ENCODE results near the gene NELFCD.
A peak's percentile ranks its signal among the peaks of the same experiment; 100 is the strongest.

Gene NELFCD

DNA sequence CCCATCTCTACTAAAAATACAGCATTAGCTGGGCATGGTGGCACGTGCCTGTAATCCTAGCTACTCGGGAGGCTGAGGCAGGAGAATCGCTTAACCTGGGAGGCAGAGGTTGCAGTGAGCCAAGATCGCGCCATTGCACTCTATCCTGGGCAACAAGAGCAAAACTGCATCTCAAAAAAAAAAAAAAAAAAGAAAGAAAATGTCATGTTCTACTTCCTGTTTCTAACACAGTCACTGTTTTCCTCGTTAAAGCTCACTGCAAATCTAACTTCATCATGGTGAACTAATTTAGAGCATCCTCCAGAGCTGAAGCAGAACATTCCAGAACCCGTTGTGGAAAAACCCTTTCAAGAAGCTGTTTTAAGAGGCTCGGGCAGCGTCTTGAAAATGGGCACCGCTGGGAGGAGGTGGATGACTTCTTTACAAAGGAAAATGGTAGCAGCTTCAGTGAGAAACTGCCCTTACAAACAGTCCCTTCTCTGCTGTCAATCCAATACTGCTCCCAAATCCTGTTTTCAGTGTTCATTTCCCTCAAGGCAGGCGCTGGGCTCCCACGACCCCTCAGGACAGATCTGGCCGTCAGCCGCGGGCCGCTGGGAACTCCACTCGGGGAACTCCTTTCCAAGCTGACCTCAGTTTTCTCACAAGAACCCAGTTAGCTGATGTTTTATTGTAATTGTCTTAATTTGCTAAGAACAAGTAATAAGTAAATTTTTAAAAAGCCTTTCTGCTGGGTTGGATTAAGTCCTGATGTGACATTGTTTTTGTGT is 13.5 kb downstream of the NELFCD start:
- peak; percentile 9 for DNase-seq (ENCODE audit: low read depth, low spot score)

- no peak for DNase-seq (ENCODE audit: low read depth, low spot score)
Measured at GRCh38 chr20:58995461-58996225, 14.6 kb downstream of the NELFCD start.

- DNase-seq (ENCODE audit: low read depth, low spot score), result no peak
Measured at GRCh38 chr20:58996226-58996611, 15.2 kb downstream of the NELFCD start.

GRCh38 chr20:58997141-58997770 is 16.2 kb downstream of the NELFCD start:
- no peak for DNase-seq (ENCODE audit: low read depth, low spot score)

GRCh38 chr20:58998656-58999055 is 17.6 kb downstream of the NELFCD start:
- DNase-seq (ENCODE audit: low read depth, low spot score), result no peak

- DNase-seq (ENCODE audit: low read depth, low spot score), result no peak
Measured at GRCh38 chr20:59000326-59000725, 19.3 kb downstream of the NELFCD start.

DNA sequence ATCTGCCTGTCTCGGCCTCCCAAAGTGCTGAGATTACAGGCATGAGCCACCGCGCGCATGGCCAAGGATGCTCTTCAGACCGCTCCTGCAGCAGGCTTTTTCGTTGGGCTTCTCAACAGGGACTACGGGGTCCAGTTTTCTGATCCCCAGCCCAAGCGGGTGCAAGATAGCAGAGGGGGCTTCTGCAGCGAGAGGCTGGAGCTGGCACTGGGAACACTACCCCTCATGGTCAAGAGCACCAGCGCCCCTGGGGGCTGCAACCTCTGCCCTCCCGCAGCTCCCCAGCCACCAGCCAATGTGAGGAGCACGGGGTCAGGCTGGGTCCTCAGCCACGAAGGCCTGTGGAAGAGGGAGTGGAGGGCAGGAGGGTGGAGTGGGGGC is 20.0 kb downstream of the NELFCD start:
- no peak for DNase-seq (ENCODE audit: low read depth, low spot score)

GRCh38 chr20:59001449-59002171 is 20.6 kb downstream of the NELFCD start:
- DNase-seq (ENCODE audit: low read depth, low spot score), result no peak

DNA sequence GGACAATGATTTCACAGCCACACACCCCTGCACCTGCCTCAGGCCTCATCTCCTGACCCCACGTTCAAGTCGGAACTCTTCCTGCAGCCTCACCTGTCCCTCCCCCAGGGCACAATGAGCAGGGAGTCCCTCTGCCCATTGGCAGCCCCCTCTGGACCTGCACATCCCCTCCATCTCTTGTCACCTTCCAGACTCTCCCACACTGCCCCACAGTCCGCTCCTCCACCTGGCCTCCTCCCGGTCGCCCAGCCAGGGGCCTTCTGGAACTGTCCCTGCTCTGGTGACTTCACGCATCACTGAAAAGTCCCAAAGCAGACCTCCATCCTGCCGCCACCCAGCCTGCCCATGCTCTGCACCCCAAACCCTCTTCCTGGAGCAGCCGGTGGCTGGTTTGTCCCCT is 21.3 kb downstream of the NELFCD start:
- no peak for DNase-seq (ENCODE audit: low read depth, low spot score)

GRCh38 chr20:59002874-59003399 is 21.9 kb downstream of the NELFCD start:
- no peak for DNase-seq (ENCODE audit: low read depth, low spot score)

DNA sequence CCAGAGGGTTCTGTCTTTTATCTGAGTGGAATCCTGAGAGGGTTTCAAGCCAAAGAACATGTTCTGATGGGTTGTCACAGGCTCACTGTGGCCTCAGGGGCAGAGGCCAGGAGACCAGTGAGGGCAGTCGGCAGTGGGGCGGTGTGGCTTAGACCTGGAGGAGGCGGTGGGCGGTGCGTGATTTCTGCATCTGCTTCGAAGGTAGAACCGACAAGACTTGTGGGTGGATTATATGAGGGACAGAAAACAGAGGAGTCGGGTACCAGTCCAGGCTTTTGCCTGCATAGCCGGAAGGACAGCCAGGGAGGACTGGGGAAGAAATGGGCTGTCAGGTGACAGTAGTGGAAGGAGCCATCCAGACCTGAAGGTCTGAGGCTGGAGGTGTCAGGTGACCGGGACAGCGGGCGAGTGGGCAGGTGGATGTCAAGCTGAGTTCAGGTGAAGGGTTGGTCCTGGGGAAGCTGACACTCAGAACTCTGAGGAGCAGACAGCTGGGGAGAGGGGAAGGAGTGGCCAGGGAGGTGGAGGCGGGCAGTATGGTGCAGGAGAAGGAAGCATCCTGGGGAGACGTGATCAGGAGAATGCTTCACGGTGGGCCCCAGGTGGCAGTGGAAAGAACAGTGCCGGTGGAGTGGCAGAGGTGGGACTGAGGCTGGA is 22.9 kb downstream of the NELFCD start:
- no peak for DNase-seq (ENCODE audit: low read depth, low spot score)

GRCh38 chr20:59004493-59004762 is 23.4 kb downstream of the NELFCD start:
- DNase-seq (ENCODE audit: low read depth, low spot score), result no peak

GRCh38 chr20:59004763-59005522 is 23.9 kb downstream of the NELFCD start:
- no peak for DNase-seq (ENCODE audit: low read depth, low spot score)

DNA sequence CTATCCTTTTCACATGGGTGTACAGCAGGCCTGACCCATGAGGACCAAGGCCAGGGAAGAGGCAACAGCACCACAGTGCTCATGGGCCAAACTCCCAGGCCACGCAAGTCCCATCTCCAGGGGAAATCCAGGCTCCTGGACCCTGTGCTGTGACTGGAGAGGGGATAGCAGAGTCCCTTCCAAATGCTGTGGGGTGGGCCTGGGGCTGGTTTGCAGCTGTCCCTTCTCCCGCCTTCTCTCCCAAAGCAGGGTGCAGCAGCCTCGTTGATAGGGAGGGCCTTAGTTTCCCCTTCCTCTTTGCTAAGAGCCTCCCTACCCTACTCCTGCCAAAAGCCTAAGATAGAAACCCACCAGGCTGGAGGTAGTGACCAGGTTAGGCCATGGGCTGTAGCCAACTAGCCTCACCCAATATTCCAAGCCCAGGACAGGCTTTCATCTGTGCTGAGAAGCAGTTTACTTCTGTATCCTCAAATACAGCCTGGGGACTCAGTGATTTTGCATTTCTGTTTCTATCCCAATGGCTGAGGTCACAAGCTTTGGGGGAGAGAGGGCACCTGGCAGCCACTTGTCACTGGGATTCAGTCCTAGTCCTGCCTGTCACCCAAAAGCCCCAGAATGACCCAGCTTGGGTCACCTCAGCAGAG is 24.6 kb downstream of the NELFCD start:
- no peak for DNase-seq (ENCODE audit: low read depth, low spot score)

GRCh38 chr20:59006167-59006863 is 25.3 kb downstream of the NELFCD start:
- no peak for DNase-seq (ENCODE audit: low read depth, low spot score)

DNA sequence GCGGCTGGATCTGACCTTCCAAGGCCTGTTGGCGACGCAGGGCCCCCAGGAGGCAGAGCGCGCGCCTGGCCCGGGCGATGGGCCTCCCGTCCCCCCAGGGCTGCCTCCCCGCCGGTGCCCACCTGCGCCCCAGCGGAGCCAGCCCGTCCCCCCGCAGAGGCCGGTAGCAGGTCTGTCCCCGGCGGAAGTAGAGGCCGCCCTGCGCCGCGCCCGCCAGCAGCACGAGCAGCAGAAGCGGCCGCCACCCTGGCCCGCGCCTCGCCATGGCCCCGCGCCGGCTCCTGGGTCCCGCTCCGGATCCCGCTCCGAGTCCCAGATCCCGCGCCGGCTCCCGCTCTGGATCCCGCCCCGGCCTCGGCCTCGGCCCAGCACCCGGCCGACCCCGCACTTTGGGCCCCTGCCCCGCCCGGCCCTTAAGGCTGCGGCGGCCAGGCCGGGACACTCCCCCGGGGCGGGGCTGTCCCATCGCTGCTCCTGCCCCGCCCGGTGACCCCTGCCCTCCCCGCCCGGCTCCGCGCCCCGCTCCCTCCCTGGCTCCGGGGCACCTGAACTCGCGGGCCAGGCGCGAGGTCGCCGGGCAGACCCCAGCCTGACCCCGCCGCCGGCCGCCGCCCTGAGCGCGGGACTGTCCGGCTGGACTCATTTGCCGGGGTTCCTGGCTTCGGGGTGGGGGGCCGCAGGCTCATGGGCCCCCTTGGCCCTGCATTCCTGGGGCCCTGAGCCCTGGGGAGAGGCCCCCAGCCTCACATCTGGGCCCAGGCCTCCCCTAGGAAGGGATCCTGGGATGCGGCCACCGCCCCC is 26.0 kb downstream of the NELFCD start, which contains the start of gene CTSZ:
TSS of gene CTSZ (minus strand) at position 391 of the 801 bp plus-strand sequence. CDS start at position 265, 126 bp downstream.
- peak; percentile 63 for DNase-seq (ENCODE audit: low read depth, low spot score)

DNA sequence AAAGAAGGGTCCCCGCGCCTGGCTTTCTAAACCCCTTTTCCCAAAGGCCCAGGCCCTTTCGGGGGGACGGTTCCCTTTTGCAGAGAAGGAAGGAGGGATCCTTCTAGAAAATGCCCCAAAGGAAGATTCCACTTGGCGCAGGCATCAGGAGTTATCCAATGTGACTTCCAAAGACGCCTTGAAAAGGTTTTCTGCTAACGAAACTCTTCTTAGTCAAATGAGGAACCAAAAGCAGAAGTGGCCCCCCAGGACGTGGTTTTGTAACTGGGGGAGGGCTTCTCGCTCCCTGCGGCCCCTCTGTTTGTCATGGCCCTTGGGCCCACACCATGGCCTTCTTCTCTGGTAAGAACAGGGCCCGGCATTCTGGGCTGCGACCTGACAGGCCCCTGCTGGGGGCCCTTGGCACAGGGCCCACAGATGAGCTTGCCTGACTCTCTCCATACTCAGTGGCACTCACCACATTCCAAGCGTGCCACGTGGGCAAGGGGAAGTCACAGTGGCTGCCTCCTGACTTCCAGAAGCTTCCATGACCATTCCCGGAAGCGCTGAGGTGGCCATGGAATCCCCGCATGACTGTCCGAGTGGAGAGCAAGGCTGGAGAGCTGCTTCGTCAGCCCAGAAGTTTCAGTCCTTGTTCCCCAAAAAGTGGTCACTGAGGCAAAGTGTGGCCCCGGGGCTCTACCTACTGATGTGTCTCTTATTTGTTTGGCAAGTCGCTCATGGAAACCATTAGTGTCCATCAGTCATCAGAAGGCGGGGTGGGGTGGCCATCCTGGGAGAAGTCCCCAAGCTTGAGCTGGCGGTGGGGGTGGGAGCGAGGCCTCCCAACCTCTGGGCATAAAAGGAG is 26.8 kb downstream of the NELFCD start:
- DNase-seq (ENCODE audit: low read depth, low spot score), result no peak

Data from ELF-1 (cell line).